GM18907 (cell line): ENCODE results near the gene KBTBD4.

Experiments
- ATAC-seq: cut with Tn5 transposase; IDR thresholded peaks from one replicate; pipeline ENCODE4 v1.9.1; 2021; ENCODE audit warnings: mild to moderate bottlenecking, moderate library complexity; ENCODE audit not compliant: unreplicated experiment

Gene KBTBD4

DNA sequence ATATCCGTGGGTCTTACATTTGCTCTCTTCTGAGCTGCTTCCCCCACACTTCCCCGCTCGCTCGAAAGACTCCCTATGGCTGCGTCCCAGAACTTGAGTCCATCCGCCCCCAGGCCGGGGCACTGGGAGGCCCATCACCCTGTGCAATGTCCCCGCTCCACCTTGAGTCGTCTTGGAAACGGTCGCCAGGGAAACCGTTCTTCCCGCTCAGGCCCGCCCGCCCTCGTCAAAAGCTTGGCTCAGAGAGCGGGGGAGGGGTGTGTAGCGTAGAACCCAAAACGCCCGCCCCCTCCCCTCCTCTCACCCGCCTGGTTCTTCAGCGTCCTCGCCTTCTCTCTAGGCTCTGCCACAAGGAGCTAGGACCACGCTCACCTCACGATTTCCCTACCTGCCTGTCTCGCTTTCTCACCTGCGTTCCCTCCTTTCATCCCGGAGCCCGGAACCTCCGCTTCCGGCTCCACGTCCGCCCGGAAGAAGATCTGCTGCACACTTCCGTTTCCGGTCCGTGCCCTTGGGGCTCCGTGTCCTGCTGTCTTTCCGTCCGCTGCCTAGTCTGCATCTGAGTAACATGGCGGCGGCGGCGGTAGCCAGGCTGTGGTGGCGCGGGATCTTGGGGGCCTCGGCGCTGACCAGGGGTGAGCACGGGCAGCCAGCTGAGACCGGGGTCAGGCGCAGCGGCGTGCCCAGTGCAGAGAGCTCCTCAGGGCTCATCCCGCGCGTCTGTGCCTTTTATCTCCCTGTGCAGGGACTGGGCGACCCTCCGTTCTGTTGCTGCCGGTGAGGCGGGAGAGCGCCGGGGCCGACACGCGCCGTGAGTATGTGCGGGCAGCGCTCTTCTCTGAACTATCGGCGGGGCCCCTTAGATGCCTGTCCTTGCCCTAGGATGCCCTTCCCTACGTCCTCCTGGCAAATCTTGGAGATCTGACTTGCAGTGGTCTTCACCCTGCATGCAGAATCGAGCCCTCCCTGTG, at the start of gene KBTBD4, which contains the start of gene NDUFS3:
KBTBD4 (minus strand) TSS at position 447 of the 971 bp plus-strand sequence; CDS start at position 428, 19 bp downstream.
NDUFS3 (plus strand) TSS at position 551 of the 971 bp plus-strand sequence; CDS start at position 569, 18 bp downstream.
- ATAC-seq = peak; percentile 91

GRCh38 chr11:47628026-47628425, 49.3 kb upstream of the KBTBD4 start:
- no peak for ATAC-seq

DNA sequence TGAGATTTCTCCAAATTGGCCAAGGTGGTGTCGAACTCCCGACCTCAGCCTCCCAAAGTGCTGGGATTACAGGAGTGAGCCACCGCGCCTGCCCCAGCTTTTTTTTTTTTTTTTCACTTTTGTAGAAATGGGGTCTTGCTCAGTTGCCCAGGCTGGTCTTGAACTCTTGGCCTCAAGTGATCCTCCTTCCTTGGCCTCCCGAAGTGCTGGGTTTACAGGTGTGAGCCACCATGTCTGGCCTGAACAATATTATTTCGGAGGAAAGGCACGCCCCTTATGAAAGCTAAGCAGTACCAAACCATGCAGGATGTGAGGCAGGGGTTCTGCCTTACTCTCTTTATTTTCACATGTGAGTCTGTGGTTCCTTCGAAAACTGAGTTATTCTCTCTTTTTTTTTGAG, 47.5 kb upstream of the KBTBD4 start:
- ATAC-seq = no peak

GRCh38 chr11:47620836-47621378, 42.1 kb upstream of the KBTBD4 start:
- ATAC-seq = no peak

DNA sequence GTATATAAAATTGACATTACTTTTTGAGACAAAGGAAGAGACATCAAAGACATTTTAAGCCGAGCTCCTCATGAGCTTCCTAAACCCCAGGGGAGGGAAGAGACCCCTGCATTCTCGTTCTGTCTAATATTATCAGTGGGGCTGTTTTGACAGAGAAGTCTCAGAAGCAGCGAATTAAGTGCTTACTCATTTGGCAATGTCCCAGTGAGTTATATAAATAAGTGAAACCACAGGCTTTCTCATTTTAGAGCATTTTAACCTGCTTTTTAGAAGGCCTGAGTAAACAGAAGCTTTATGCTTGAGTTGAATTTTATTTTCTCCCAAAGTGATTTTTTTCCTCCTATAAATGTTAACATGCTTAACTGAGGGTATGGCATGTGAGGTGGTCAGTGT, 38.6 kb upstream of the KBTBD4 start:
- ATAC-seq = no peak

DNA sequence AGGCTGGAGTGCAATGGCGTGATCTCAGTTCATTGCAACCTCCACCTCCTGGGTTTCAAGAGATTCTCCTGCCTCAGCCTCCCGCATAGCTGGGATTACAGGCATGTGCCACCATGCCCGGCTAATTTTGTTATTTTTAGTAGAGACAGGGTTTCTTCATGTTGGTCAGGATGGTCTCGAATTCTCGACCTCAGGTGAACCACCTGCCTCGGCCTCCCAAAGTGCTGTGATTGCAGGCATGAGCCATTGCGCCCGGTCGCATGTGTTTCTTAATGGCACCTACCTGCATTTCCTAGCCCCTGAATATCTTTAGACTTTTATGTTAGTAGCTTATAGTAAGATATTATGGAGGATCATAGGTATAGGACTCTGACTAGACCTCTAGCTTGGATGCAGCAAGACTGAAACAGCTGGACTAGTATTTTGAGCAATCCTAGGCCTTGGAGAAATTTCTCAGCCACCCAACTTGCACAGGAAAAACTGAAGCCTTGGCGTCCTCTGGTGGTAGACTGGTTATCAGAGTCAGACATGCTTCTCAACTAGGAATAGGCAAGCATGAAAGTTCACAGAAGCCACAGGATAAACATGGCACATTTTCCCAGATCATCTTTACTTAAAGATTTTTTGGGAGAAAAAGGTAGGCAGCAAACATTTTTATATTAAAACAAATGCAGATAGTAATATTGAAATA, 38.1 kb upstream of the KBTBD4 start:
- ATAC-seq = no peak

DNA sequence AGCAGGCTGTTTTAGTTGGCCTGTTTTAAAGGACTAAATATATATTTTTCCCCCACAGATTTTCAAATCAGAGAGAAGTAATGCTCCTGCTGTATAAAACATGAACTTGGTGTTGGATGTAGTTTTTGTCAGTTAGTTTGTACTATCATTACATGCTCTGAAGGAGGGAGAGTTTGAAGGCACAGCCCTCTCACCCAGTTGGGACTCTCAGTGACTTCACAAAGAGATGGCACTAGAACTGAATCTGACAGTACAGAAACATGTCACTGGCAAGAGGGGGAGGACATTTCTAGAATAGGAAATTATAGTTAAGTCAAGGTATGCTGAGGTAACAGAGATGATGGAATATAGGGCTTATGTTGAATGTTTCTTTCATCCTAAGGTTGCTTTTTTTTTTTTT, 36.5 kb upstream of the KBTBD4 start:
- no peak for ATAC-seq

DNA sequence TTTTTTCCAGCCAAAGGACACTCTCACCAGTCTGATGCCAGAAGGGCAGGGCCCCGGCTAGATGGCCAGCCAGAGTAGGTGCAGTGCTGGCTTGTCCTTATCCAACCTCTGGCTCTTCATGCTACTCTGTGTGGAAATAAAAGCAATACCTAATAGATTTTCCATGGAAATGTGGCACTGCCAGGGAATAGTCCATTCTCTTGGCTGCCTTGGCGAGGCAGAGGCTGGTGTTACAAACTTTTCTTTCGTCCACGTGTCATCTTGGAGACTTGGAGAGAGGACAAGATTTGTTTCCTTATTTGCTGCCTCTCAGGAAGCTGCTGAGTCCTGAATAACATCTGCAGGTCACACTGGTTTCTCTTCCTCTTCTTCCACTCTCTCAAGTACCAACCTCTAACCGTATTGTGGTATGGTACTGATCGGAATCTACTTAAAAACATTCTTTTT, 32.6 kb upstream of the KBTBD4 start:
- ATAC-seq = peak; percentile 81

DNA sequence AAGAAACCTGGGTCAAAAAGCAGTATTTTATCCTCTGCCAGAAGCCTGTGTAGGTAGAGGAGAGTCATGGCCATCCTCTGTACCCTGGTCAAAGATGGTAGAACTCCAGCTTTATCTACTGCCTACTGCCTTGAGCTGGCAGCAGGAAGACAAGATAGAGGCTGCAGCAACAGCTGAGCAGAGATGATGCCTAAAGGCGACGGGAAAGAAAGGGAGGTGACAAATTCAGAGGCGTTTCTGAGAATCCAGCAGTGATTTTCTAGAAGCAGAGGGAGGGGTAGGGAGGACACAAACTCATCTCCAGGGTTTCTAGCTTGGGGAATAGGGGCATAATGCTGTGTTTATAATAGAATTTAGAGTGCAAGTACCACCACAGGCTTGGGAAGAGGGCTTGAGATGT, 30.9 kb upstream of the KBTBD4 start:
- no peak for ATAC-seq

DNA sequence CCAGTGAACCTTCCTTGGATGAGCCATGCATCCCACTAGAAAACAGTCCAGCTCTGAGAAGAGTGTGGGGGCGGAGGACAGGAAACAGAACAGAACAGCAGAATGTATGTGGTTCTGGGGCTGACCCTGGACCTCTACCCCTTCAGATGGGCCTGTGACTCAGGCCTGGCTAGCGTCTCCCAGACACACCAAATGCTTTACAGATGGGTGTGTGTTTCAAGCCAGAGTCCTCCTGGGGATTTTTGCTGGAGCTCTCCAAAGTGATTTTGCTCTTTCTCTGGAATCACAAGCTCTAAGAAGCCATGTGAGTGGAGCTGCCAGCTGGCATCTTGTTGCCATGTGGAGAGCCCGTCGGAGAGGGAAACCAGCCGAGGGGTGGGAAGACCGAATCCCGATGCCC, 28.6 kb upstream of the KBTBD4 start:
- no peak for ATAC-seq

GRCh38 chr11:47606731-47607130, 28.0 kb upstream of the KBTBD4 start:
- ATAC-seq = no peak

DNA sequence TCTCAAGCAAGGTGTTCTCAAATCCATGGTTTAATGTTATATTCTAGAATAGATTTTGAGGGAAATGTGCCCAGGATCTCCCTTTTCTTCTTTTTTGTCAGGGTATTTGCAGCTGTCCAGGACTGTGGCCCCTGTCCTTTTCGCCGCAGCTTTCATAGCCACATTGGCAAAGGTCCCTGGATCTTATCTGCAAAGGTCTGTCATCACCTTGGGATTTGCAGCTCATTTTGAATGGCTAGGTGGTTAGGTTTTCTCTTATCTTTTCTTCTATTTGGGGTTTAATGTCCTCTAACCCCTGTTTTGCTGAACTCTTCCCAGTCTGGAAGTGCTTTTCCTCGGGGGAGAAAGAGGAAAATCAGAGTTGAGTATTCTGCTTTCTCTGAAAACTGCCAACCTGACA, 27.2 kb upstream of the KBTBD4 start:
- no peak for ATAC-seq

- ATAC-seq = no peak
Measured at GRCh38 chr11:47603295-47603694, 24.5 kb upstream of the KBTBD4 start.

DNA sequence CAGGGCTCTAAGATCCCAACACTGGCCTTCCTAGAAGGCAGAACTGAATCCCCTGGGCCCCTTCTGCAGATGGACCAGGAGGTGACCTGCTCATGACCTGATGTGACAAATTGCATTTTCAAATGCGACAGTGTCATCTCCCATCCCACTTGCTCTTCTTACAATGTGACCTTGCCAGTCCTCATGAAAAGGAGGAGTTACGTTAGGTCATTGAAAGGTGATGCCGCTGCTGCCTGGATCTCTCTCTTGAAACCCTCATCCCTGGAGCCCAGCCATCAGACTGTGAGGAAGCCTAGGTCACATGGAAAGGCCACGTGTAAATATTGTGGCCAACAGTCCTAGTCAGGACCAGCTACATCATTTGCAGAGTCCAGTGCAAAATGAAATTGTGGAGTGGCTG, 21.1 kb upstream of the KBTBD4 start:
- ATAC-seq = no peak

GRCh38 chr11:47595967-47596366, 17.2 kb upstream of the KBTBD4 start:
- ATAC-seq = no peak

- ATAC-seq = no peak
Measured at GRCh38 chr11:47595029-47595428, 16.3 kb upstream of the KBTBD4 start.

- ATAC-seq = no peak
Measured at GRCh38 chr11:47593934-47594855, 15.4 kb upstream of the KBTBD4 start, which contains the start of gene C1QTNF4. C1QTNF4 (minus strand) TSS chr11:47594411; CDS start chr11:47590810, 3,601 bp downstream.

DNA sequence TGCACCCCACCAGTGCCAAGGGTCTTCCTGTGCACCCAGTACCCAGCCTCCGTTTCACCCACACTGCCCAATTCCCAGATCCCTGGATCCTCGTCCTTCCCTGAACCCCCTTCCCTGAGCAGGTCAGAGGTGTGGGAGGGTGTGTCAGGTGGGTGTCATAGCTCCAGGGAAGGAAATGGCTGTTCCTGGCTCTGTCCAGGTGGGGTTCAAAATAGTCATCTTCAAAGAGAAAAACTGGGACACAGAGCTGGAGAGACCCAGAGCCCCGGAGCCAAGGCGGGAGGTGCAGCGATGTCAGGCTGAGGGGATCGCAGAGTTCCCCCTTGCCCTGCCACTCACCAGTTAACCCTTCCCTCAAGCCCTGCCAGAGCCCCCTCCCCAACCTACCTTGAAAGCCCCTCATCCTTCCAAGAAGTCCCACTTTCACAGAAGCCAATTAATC, 14.7 kb upstream of the KBTBD4 start:
- no peak for ATAC-seq

DNA sequence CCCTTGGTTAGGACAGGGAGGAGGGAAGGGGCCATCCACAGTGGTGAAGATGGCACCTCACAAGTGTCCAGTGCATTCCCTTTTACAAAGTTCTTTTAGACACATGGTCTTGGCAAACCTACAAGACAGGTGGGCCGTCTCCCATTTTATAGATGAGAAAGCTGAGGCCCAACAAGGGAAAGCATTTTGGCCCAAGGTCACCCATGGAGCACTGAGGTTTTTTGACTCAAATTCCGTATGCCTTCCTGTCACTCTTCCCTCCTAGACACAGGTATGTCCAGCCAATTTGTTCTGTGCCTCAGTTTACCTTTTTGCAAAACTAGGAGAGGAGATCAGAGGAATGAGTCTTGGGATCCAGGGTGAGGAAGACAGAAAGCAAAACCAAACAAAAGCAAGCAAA, 14.2 kb upstream of the KBTBD4 start:
- no peak for ATAC-seq

DNA sequence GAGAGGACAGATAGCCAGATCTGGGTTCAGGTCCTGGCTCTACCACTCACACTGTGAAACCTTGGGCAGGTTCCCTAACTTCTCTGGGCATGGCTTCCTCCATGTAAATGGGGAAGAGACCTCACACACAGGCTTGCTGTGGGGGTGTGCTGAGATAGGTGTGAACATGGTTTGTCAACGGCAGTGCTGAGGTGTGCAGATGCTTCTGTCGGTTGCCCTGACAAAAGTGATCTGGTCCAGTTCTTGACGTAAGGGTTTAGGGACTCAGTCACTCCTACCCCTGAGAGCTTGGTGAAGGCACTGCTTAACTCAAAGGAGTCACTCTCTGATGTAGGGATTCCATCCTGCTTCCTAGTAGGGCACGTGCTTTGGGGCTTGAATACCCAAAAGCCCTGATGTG, 13.5 kb upstream of the KBTBD4 start:
- ATAC-seq = no peak
